GM18508 (cell line): ENCODE data around the gene ARFGAP1.
"Not testable (repeated sequence)": the region's sequence is repeated elsewhere in the genome, so short reads cannot be mapped to it uniquely, and the experiment has no call there.

Experiments
- ATAC-seq: cut with Tn5 transposase; IDR thresholded peaks from one replicate; pipeline ENCODE4 v1.9.1; 2021; ENCODE audit warnings: moderate number of reproducible peaks; ENCODE audit not compliant: insufficient read depth, unreplicated experiment

The ARFGAP1 gene

GRCh38 chr20:63305393-63305792 lies 32.8 kb downstream of the ARFGAP1 start:
- ATAC-seq = no peak

- ATAC-seq = not testable (repeated sequence)
These were observed 33.5 kb downstream of the ARFGAP1 start for GRCh38 chr20:63305933-63306672.

GRCh38 chr20:63306673-63307537 lies 34.3 kb downstream of the ARFGAP1 start:
- ATAC-seq = no peak

- no peak for ATAC-seq
These were observed 35.1 kb downstream of the ARFGAP1 start for GRCh38 chr20:63307538-63308217.

GRCh38 chr20:63308218-63308911 lies 35.8 kb downstream of the ARFGAP1 start:
- ATAC-seq = no peak

GRCh38 chr20:63309261-63310071 lies 36.9 kb downstream of the ARFGAP1 start:
- no peak for ATAC-seq

GRCh38 chr20:63310265-63310991 lies 37.8 kb downstream of the ARFGAP1 start:
- ATAC-seq = no peak

GRCh38 chr20:63311186-63311832 lies 38.7 kb downstream of the ARFGAP1 start:
- no peak for ATAC-seq

- no peak for ATAC-seq
These were observed 39.2 kb downstream of the ARFGAP1 start for GRCh38 chr20:63311833-63312243.

- no peak for ATAC-seq
These were observed 39.7 kb downstream of the ARFGAP1 start for GRCh38 chr20:63312273-63312672.

GRCh38 chr20:63312690-63313348 lies 40.2 kb downstream of the ARFGAP1 start:
- no peak for ATAC-seq

GRCh38 chr20:63313349-63314014 lies 40.9 kb downstream of the ARFGAP1 start:
- no peak for ATAC-seq

- no peak for ATAC-seq
These were observed 41.4 kb downstream of the ARFGAP1 start for GRCh38 chr20:63314015-63314471.

GRCh38 chr20:63314566-63315239 lies 42.1 kb downstream of the ARFGAP1 start:
- ATAC-seq = no peak

GRCh38 chr20:63315240-63315689 lies 42.7 kb downstream of the ARFGAP1 start:
- ATAC-seq = no peak

GRCh38 chr20:63315731-63316491 lies 43.3 kb downstream of the ARFGAP1 start:
- ATAC-seq = no peak
